AG10803 (cell line): Measurements from ENCODE around the gene SDCBP2.

Experiments used
- DNase-seq: peaks from one replicate; pipeline ENCODE4 v3.0.0; 2010; ENCODE audit warnings: low read depth
- H3K4me3 ChIP-seq: 2 replicates; pipeline ENCODE4 v1.5.1; 2011; ENCODE audit warnings: mild to moderate bottlenecking, low read length, control low read depth
- CTCF ChIP-seq: conservative IDR thresholded peaks from 2 replicates; pipeline ENCODE4 v1.5.1; 2011; ENCODE audit warnings: mild to moderate bottlenecking, low read length, control low read depth, inconsistent platforms

The SDCBP2 gene

GRCh38 chr20:1375515-1375914, 46.6 kb upstream of the SDCBP2 start:
- TF ChIP-seq CTCF, result no peak
- peak; percentile 73 for DNase-seq
- H3K4me3 ChIP-seq, result no peak overlapping the region

GRCh38 chr20:1374246-1374645, 45.3 kb upstream of the SDCBP2 start:
- no peak overlapping the region for H3K4me3 ChIP-seq
- no peak for TF ChIP-seq CTCF
- DNase-seq, result no peak

- no peak overlapping the region for H3K4me3 ChIP-seq
- no peak for TF ChIP-seq CTCF
These were observed 44.7 kb upstream of the SDCBP2 start for GRCh38 chr20:1373614-1374013.

GRCh38 chr20:1373036-1373435, 44.1 kb upstream of the SDCBP2 start:
- no peak overlapping the region for H3K4me3 ChIP-seq
- no peak for DNase-seq
- no peak for TF ChIP-seq CTCF

More at GRCh38 chr20:1373614-1374013, 44.7 kb upstream of the SDCBP2 start:
- no peak for DNase-seq

GRCh38 chr20:1371830-1372539, 43.0 kb upstream of the SDCBP2 start:
- no peak for DNase-seq
- H3K4me3 ChIP-seq, result no peak overlapping the region
- TF ChIP-seq CTCF, result no peak

GRCh38 chr20:1371202-1371782, 42.4 kb upstream of the SDCBP2 start:
- no peak overlapping the region for H3K4me3 ChIP-seq
- TF ChIP-seq CTCF, result no peak
- no peak for DNase-seq

- no peak for TF ChIP-seq CTCF
- peak; percentile 78 for DNase-seq
- H3K4me3 ChIP-seq, result no peak overlapping the region
These were observed 41.7 kb upstream of the SDCBP2 start for GRCh38 chr20:1370548-1371110.
